HG03196 (cell line): ENCODE measurements around the gene PLEKHG2.

Experiments
- ATAC-seq: cut with Tn5 transposase; IDR thresholded peaks from one replicate; pipeline ENCODE4 v1.9.1; 2021; ENCODE audit not compliant: unreplicated experiment

Gene PLEKHG2

GRCh38 chr19:39415111-39416046 is 2.9 kb downstream of the PLEKHG2 start:
- no peak for ATAC-seq

GRCh38 chr19:39416152-39417120 is 4.0 kb downstream of the PLEKHG2 start:
- no peak for ATAC-seq

- no peak for ATAC-seq
Observed at GRCh38 chr19:39417463-39418181, 5.2 kb downstream of the PLEKHG2 start.

DNA sequence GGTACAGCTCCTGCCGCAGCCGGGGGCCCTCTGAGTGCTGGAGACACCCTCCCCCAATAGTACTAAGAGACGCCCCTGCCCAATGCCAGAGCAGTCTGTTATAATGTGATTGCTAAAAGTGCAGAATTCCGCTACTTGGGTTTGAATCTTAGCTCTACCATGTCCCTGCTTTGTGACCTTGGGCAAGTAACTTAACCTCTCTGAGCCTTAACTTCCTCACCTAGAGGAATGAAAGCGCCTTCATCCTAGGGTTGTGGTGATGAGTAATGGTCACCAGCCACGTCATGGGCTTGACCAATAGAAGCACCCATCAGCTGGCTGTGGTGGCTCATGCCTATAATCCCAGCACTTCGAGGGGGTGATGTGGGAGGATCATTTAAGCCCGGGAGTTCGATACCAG is 6.5 kb downstream of the PLEKHG2 start:
- no peak for ATAC-seq

DNA sequence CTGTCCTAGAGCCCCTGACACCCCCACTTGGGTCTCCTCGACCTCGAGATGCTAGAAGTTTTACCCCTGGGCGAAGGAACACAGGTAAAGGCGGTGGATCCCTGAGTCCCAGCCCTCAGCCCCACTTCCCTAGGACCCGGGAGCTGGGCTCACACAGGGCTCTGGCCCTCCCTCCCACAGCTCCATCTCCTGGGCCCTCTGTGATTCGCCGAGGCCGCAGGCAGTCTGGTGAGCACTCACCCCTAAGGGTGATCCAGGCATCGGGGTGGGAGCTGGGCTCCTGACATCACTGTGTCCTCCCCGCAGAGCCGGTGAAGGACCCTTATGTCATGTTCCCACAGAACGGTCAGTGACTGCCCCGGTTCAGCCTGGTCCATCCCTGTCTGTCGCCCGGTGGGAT is 8.3 kb downstream of the PLEKHG2 start:
- ATAC-seq = no peak

DNA sequence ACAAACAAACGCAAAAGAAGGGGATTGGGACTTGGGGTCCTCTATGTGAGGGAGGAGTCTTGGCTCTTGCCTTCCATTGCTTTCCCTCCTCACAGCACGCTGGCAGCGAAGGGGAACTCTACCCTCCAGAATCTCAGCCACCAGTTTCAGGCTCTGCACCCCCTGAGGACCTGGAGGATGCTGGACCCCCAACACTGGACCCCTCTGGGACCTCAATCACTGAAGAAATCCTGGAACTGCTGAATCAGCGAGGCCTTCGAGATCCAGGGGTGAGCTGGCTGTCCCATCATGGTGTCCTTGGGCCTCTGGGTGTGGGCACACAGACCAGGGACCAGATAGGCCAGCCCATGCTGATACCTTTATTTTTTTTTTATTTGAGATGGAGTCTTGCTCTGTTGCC is 9.6 kb downstream of the PLEKHG2 start:
- no peak for ATAC-seq

GRCh38 chr19:39423258-39424086 is 11.0 kb downstream of the PLEKHG2 start:
- no peak for ATAC-seq

DNA sequence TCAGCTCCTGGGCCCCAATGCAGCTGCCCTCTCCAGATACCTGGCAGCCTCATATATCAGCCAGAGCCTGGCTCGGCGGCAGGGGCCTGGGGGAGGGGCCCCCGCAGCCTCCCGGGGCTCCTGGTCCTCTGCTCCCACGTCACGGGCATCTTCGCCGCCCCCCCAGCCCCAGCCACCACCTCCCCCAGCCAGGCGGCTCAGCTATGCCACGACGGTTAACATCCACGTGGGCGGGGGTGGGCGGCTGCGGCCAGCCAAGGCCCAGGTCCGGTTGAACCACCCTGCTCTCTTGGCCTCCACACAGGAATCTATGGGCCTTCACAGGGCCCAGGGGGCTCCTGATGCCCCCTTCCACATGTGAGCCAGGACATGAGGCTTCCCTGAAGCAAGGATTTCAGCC is 12.5 kb downstream of the PLEKHG2 start:
- ATAC-seq = no peak

DNA sequence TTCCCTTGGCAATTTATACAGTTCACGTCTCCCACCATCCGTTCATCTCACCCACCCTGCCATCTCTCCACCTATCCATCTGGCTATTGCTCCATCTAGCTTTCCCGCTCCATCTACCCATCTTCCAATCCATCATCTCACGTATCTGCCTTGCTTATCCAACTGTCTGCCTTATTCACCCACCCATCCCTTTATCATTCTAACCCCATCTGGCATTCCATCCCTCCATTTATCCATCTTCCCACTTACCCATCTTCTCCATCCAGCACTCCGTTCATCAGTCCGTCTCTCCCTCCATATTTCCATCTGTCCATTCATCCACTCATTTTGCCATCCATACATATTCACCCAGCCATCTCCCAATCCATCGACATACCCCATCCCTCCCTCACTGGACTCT is 13.3 kb downstream of the PLEKHG2 start:
- ATAC-seq = no peak

DNA sequence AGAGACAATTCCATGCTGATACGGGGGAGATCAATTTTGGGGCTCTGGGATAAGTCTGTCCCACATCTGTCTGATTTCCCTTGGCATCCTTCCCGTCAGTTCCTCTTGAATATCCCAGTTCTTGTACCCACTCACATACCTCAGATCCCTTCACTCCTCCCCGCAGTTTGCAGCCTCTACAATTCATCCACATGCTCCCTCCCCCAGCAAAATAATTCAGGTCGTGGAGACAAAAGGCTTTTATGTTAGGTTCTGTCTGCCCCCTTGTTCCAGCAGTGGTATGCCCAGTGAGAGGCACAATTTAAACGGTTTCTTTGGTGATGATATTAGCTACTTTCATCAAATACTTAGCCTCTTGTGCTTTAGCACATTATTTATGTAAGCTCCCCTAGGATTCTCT is 13.7 kb downstream of the PLEKHG2 start:
- no peak for ATAC-seq

GRCh38 chr19:39427707-39428106 is 15.2 kb downstream of the PLEKHG2 start:
- ATAC-seq = no peak

- no peak for ATAC-seq
Observed at GRCh38 chr19:39428283-39429112, 16.0 kb downstream of the PLEKHG2 start.

GRCh38 chr19:39430675-39431593 is 18.5 kb downstream of the PLEKHG2 start:
- ATAC-seq = no peak

DNA sequence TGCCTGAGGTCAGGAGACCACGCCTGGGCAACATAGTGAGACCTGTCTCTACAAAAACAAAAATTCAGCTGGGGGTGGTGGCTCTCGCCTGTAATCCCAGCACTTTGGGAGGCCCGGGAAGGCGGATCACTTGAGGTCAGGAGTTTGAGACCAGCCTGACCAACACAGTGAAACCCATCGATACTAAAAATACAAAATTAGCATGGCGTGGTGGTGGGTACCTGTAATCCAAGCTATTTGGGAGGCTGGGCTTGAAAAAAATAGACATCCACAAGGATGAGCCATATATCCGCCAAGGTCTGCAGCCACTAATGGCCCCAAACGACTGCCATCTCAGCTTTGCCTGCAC is 20.2 kb downstream of the PLEKHG2 start:
- no peak for ATAC-seq

GRCh38 chr19:39433480-39434079 is 21.1 kb downstream of the PLEKHG2 start:
- no peak for ATAC-seq

DNA sequence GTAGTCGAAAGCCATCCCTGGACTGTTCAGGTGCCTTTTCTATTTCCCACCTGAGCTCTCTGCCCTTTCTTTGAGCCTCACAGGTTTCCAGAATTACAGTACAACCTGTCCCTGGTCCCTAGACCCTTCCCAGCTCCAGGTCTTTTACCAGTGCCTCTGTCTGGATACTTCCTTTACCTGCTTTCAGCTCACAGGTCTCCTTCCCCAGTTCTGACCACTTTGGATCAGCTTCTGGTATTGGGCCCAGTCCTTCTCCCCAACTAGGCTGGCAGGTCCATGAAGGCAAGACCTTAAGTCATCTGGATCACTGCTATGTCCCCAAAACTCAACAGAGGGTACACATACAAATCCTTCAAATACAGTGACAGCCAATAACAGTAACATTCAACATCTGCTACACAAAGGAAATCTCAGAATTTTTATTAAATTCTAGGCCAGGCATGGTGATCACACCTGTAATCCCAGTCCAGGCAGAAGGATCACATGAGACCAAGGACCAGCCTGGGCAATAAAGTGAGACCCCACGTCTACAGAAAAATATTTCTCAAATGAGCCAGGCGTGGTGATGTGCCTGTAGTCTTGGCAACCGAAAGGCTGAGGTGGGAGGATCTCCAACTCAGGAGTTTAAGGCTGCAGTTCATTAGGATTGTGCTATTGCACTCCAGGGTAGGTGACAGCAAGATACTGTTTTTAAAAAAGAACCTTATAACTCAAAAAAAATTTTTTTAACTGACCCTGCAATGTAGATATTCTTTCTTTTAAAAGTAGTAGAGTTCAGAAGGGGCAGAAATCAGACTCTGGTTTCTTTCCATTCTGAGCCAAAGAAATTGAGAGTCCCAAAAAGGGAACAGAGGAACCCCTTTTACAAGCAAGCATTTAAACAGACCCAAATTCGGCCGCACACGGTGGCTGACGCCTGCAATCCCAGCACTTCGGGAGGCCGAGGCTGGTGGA is 21.9 kb downstream of the PLEKHG2 start:
- no peak for ATAC-seq
